ENCODE measurements around the gene ULBP3.
"Not testable (repeated sequence)": the region's sequence is repeated elsewhere in the genome, so short reads cannot be mapped to it uniquely, and the experiment has no call there.

The ULBP3 gene

GRCh38 chr6:150015281-150016001 is 53.5 kb downstream of the ULBP3 start:
- not testable (repeated sequence) for DNase-seq (ENCODE audit: low read depth)

DNA sequence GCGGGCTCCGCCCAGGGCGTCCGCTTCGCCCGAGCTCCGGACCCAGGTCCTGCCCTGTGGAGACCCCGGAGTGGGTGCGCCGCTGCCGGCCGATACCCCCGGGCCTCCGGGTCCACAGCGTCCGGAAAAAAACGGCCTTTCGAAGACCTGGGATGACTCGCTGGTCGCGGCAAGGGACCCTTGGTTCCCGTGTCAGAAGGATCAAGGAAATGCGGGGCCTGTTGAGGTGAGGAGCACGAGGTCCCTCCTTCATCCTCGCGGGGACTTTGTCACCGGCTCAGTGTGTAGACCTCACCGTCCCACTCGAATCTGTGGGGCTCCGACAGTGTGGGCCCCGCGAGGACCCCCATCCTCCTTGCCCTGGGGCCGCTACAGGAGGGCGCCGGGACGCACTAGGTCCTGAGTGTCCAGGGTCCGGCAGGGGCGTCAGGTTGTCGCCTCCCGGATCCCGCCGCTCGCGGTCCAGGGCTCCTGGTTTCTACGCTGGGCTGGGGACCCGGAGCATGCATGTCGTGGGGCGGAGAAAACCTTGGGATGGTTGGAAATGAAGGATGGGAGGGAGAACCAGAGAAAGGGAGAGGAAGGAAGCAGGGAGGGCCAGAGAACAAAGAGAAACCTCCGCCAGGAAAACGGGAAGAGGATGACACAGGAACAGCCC is 54.2 kb downstream of the ULBP3 start:
- DNase-seq (ENCODE audit: low read depth): not testable (repeated sequence)

- DNase-seq (ENCODE audit: low read depth): not testable (repeated sequence)
Observed at GRCh38 chr6:150013785-150014622, 54.9 kb downstream of the ULBP3 start.

DNA sequence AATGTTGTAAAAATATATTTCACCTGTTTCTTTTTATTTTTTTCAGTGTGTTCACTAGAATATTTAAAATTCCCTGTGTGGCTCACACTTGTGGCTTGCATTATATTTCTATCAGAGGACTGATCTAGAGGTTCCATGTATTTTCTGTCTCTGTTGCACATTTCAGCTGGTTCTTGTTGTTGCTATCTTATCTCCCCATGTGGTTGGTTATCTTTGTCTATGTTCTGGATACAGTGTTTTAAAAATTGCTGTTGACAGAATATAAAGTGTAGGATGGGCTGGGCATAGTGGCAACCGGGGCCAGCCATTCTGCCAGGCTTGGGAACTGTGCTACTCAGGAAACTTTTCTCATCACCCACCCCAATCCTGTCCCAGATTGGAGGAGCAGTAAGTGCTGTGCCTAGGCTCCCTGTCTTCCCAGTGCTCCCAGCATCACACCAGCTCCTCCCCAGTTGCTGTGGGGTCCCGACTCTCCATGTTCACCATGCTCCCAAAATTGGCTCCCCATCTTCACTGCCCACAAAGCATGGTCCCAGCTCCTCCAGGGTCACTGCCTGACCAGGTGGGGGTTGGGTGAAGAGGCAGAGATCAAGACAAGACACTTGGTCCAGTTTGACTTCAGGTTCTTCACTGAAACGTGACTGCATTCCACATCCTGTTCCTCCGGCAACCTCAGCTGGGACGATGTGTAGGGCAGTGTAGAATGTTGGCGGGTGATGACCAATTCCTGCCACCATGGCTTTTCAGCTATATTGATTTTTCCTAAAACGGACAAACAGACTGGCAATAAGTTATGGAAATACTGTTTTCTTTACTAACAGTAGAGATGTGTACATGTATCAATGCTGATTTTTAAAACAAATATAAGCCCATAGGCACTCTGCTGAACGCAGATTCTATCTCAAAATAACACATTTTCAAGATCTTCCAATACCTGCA is 55.8 kb downstream of the ULBP3 start:
- not testable (repeated sequence) for DNase-seq (ENCODE audit: low read depth)
